ENCODE results near the gene RPL35A. TPM values are rescaled to one million over a fixed set of nuclear protein-coding genes. Genes with fewer than 3 reads are reported as not detected.
"Not testable (repeated sequence)": the region's sequence is repeated elsewhere in the genome, so short reads cannot be mapped to it uniquely, and the experiment has no call there.

Gene RPL35A
- total RNA-seq, 1 donor from 2014 or later: 671 TPM

- intact Hi-C loops (cut with DNase I): no loop called here
- ATAC-seq (ENCODE audit: poor library complexity): peak; percentile 1
Observed at GRCh38 chr3:197949191-197949777, 706 bp upstream of the RPL35A start.

GRCh38 chr3:197950677-197951061 is 679 bp downstream of the RPL35A start:
- no peak for ATAC-seq (ENCODE audit: poor library complexity)
- no peak for DNase-seq
- intact Hi-C loops (cut with DNase I): no loop called here

More at GRCh38 chr3:197949191-197949777, 706 bp upstream of the RPL35A start:
- DNase-seq: no peak

- intact Hi-C loops (cut with DNase I): no loop called here
- ATAC-seq (ENCODE audit: poor library complexity) (no peak), DNase-seq (no peak)
Observed at GRCh38 chr3:197951392-197951990, 1.5 kb downstream of the RPL35A start.

GRCh38 chr3:197952440-197952839 is 2.5 kb downstream of the RPL35A start:
- intact Hi-C loops (cut with DNase I): no loop called here
- ATAC-seq (ENCODE audit: poor library complexity) (no peak), DNase-seq (no peak)

- ATAC-seq (ENCODE audit: poor library complexity) (no peak), DNase-seq (no peak)
- intact Hi-C loops (cut with DNase I): no loop called here
Observed at GRCh38 chr3:197953325-197953724, 3.3 kb downstream of the RPL35A start.

- ATAC-seq (ENCODE audit: poor library complexity): peak; percentile 9
- intact Hi-C loops (cut with DNase I): no loop called here
- peak; percentile 46 for DNase-seq
Observed at GRCh38 chr3:197953881-197954280, 3.9 kb downstream of the RPL35A start.

GRCh38 chr3:197955892-197956477 is 6.0 kb downstream of the RPL35A start:
- intact Hi-C loops (cut with DNase I): no loop called here
- no peak for DNase-seq
- no peak for ATAC-seq (ENCODE audit: poor library complexity)

GRCh38 chr3:197956626-197956988 is 6.6 kb downstream of the RPL35A start:
- no peak for DNase-seq
- intact Hi-C loops (cut with DNase I): no loop called here
- no peak for ATAC-seq (ENCODE audit: poor library complexity)

GRCh38 chr3:197957790-197958133 is 7.8 kb downstream of the RPL35A start:
- ATAC-seq (ENCODE audit: poor library complexity): no peak
- no peak for DNase-seq
- intact Hi-C loops (cut with DNase I): no loop called here

- intact Hi-C loops (cut with DNase I): no loop called here
- no peak for ATAC-seq (ENCODE audit: poor library complexity)
Observed at GRCh38 chr3:197958346-197958745, 8.4 kb downstream of the RPL35A start.

GRCh38 chr3:197958848-197959247 is 8.9 kb downstream of the RPL35A start:
- DNase-seq; ATAC-seq (ENCODE audit: poor library complexity); intact Hi-C loops (cut with DNase I): not testable (repeated sequence)

More at GRCh38 chr3:197958346-197958745, 8.4 kb downstream of the RPL35A start:
- no peak for DNase-seq

- DNase-seq: no peak
- ATAC-seq (ENCODE audit: poor library complexity): no peak
- intact Hi-C loops (cut with DNase I): no loop called here
Observed at GRCh38 chr3:197959500-197959890, 9.5 kb downstream of the RPL35A start.

GRCh38 chr3:197959891-197960693 is 10.1 kb downstream of the RPL35A start, which contains the start of gene LMLN:
LMLN (plus strand) TSS chr3:197960217; CDS start chr3:197960246, 29 bp downstream.
- ATAC-seq (ENCODE audit: poor library complexity) (peak; percentile 99), DNase-seq (peak; percentile 98)
- intact Hi-C loops (cut with DNase I): no loop called here

- ATAC-seq (ENCODE audit: poor library complexity): no peak
- intact Hi-C loops (cut with DNase I): no loop called here
- DNase-seq: peak; percentile 45
Observed at GRCh38 chr3:197960694-197961581, 10.9 kb downstream of the RPL35A start.

GRCh38 chr3:197961582-197961945 is 11.6 kb downstream of the RPL35A start:
- no peak for ATAC-seq (ENCODE audit: poor library complexity)
- intact Hi-C loops (cut with DNase I): no loop called here
- no peak for DNase-seq

- intact Hi-C loops (cut with DNase I): no loop called here
- DNase-seq (no peak), ATAC-seq (ENCODE audit: poor library complexity) (no peak)
Observed at GRCh38 chr3:197963019-197963637, 13.1 kb downstream of the RPL35A start.

GRCh38 chr3:197967337-197967989 is 17.5 kb downstream of the RPL35A start:
- DNase-seq; ATAC-seq (ENCODE audit: poor library complexity); intact Hi-C loops (cut with DNase I): not testable (repeated sequence)

- ATAC-seq (ENCODE audit: poor library complexity): no peak
- no peak for DNase-seq
- intact Hi-C loops (cut with DNase I): no loop called here
Observed at GRCh38 chr3:197970588-197970987, 20.6 kb downstream of the RPL35A start.
